ENCODE results near the gene ZNF219.

Gene ZNF219

DNA sequence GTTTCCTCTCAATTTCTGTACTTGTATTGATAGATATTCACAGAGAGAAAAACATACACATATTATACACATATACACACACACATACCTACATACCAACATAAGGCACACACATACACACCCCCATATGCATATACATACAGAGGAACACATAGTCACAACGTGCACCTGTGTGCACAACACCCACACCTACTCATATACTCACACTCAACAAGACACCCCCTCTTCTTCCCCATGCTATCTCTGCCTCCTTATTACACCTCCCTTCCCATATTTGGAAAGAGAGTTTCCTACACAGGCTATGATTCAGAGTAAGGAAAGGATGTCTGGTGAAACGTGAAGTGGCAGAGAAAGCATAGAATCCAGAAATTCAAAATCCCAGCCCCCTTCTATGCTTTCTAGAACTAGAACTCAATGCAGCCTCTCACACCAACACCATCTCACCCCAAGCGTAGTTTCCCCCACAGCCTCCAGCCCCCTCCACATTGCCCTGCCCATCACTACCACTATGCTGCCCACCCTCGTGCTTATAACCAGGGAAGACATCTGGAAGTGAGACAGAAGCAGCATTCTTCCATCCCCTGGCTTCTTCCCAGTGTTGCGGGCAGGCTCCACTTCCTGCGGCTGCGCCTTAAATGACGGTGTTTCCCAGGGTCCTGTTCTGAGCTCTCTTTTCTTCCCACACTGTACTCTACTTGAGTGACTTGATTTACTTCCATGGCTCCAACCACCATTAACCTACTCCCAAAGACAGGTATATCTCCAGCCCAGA, 38.4 kb downstream of the ZNF219 start:
- TF ChIP-seq, protein P1, sequence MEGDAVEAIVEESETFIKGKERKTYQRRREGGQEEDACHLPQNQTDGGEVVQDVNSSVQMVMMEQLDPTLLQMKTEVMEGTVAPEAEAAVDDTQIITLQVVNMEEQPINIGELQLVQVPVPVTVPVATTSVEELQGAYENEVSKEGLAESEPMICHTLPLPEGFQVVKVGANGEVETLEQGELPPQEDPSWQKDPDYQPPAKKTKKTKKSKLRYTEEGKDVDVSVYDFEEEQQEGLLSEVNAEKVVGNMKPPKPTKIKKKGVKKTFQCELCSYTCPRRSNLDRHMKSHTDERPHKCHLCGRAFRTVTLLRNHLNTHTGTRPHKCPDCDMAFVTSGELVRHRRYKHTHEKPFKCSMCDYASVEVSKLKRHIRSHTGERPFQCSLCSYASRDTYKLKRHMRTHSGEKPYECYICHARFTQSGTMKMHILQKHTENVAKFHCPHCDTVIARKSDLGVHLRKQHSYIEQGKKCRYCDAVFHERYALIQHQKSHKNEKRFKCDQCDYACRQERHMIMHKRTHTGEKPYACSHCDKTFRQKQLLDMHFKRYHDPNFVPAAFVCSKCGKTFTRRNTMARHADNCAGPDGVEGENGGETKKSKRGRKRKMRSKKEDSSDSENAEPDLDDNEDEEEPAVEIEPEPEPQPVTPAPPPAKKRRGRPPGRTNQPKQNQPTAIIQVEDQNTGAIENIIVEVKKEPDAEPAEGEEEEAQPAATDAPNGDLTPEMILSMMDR (IDR thresholded peaks at IDR 0.05; ENCODE audit: low read length, missing control alignments), result no peak
- DNase-seq (ENCODE audit: low read depth), result no peak
- H3K4me3 ChIP-seq (replicated peaks; ENCODE audit: low read depth, low read length), result no peak overlapping the region

DNA sequence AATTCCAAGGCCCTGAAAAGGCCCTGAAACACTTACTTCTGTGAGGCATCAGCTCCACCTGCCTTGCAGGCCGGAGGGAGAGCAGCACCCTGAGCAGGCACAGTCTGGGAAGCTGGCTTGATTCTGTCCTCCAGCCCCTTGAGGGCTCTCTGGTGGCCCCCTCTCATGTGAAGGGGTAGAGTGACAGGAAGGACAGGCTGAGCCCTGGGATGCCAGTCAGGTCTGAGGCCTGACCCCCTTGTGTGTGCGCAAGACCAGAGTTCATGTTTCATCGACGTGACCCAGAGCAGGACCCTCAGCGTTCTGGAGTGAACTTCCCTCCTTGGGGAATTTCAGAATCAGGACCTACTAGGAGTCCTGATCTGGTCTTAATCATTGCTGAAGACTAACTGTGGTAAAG, 39.6 kb downstream of the ZNF219 start:
- TF ChIP-seq, protein P1 (IDR thresholded peaks at IDR 0.05; ENCODE audit: low read length, missing control alignments), result no peak
- no peak for DNase-seq (ENCODE audit: low read depth)
- H3K4me3 ChIP-seq (replicated peaks; ENCODE audit: low read depth, low read length), result no peak overlapping the region

DNA sequence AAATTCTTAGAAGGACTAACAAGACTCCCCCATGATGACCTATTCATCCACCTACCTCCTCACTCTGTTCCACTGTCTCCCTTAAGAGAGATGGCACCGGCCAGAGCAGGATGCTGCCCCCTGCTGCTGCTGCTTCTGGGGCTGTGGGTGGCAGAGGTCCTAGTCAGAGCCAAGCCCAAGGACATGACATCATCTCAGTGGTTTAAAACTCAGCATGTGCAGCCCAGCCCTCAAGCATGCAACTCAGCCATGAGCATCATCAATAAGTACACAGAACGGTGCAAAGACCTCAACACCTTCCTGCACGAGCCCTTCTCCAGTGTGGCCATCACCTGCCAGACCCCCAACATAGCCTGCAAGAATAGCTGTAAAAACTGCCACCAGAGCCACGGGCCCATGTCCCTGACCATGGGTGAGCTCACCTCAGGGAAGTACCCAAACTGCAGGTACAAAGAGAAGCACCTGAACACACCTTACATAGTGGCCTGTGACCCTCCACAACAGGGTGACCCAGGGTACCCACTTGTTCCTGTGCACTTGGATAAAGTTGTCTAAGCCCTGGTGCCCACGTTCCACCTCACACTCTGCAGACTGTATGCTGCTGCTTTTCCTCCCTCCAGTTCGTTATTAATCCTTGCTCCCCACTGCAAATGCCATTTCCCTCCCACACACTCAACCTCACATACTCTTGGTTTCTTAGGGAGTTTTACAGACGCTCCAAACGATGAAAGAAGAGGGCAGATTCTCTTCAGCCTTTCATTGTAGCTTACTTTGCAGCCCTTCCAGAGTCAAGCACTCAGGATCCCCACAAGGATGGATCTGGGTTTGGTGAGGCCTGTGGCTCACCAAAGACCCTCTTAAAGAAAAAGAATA, 40.4 kb downstream of the ZNF219 start, which contains the start of gene RNASE8:
RNASE8 (plus strand) TSS at position 20 of the 873 bp plus-strand sequence; CDS start at position 91, 71 bp downstream.
- TF ChIP-seq, protein P1 (IDR thresholded peaks at IDR 0.05; ENCODE audit: low read length, missing control alignments), result no peak
- no peak within 1 kb of the TSS for H3K4me3 ChIP-seq (replicated peaks; ENCODE audit: low read depth, low read length)
- no peak for DNase-seq (ENCODE audit: low read depth)

DNA sequence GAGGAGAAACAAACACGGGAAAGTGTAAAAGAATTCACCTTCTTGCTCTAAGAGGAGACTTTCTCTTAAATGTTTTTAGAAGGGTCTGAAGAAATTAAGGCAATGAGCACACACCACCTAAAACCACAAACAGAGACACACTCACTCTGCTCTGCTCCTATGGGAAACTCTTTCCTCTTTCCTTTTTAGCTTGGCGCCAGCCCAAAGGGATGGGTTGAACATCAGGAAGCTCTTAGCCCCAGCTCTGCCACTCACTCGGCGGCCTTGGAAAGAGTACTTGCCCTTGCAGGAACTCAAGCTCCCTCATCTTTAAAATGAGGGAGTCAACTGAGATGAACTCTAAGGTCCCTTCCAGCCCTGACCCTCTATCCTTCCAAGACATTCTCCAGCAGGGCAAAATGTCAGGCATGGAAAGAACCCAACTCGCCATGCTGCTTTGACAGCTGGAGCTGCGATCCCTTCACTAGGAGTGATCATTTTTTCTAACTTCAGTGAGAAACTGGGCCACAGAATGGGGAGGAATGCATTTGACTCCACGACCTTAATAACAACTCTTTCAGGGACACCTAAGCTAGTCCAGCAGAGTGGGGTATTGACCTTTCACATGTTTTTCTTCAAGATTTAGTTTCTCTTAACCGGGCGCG, 41.8 kb downstream of the ZNF219 start:
- H3K4me3 ChIP-seq (replicated peaks; ENCODE audit: low read depth, low read length), result no peak overlapping the region
- TF ChIP-seq, protein P1 (IDR thresholded peaks at IDR 0.05; ENCODE audit: low read length, missing control alignments), result no peak
- no peak for DNase-seq (ENCODE audit: low read depth)

DNA sequence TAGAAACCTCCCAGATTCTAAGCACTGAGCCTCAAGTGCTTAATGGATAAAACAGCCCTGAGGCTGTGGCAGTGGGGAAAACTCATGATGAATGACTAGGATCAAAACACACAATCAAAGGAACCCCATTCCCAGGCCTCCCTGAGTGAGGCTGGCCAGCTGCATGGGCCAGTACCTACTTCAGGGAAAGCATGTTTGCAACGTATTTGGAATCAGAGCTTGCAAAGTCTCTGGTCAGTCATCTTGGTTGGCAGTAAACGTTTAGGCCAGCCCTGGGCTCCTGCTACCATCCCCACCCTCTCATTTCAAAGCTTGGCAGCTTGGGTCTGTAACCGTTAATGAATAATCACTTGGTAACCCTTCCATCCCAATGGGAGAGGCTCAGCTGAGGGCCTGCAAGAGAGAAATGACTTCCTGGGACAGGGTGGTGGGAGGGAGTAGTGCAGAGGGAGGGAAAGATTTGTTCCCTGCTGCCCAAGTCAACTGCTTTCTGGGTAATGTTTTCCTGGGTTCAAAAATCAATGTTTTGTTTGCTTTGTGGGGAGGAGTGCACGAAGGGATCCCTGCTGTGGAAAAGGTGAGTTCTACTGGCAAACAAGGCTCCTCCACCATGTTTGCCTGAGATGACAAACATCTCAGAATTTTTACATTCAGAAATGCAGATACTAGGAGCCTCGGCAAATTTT, 42.9 kb downstream of the ZNF219 start:
- TF ChIP-seq, protein P1 (IDR thresholded peaks at IDR 0.05; ENCODE audit: low read length, missing control alignments), result no peak
- no peak overlapping the region for H3K4me3 ChIP-seq (replicated peaks; ENCODE audit: low read depth, low read length)
- DNase-seq (ENCODE audit: low read depth), result no peak

DNA sequence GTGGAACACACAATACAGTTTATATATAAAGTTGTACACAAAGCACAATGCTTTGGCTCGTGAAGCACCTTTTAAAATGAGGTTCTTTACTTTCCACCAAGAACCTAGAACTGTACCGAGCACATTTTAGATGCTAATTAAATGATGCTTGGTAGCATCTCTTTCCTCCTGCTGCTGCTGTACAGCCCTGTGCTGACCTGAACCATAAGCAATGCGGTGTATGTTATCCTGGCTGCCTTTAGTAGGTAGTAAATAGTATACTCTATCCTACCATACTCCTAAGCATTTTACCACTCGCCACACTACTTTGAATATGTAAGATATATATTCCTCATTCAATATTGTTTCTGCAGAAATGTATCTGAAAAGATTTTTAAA, 43.7 kb downstream of the ZNF219 start:
- no peak overlapping the region for H3K4me3 ChIP-seq (replicated peaks; ENCODE audit: low read depth, low read length)
- TF ChIP-seq, protein P1 (IDR thresholded peaks at IDR 0.05; ENCODE audit: low read length, missing control alignments), result no peak
- DNase-seq (ENCODE audit: low read depth), result no peak
